ENCODE measurements around the gene NME3. TPM values are rescaled to one million over a fixed set of nuclear protein-coding genes. Genes with fewer than 3 reads are reported as not detected.
A peak's percentile ranks its signal among the peaks of the same experiment; 100 is the strongest.
"Not testable (repeated sequence)": the region's sequence is repeated elsewhere in the genome, so short reads cannot be mapped to it uniquely, and the experiment has no call there.

NME3 gene
- total and polyA plus RNA-seq, 3 experiments from 2014 or later: 33.5 to 71.4 (median 36.5) TPM

- no peaks in the 10 kb centered on the region for H3K27me3 ChIP-seq (ENCODE audit: insufficient read depth, low read length, poor library complexity, severe bottlenecking)
- H3K4me1 ChIP-seq (ENCODE audit: insufficient read depth, low read length): no peaks in the 10 kb centered on the region
- H3K4me1 Mint-ChIP-seq: peaks cover 0 to 4% (median 0%) of the 10 kb centered on the region in 3 donors
- no peak overlapping the region for H3K27ac ChIP-seq (ENCODE audit: low read depth, low read length)
- H3K4me3 ChIP-seq (ENCODE audit: low read length): no peak overlapping the region
- no peaks in the 10 kb centered on the region for H3K9me3 ChIP-seq (ENCODE audit: low read length)
- ChIA-PET CTCF (no interaction called here), POLR2A (no interaction called here)
- H3K4me3 Mint-ChIP-seq: no peak overlapping the region
- no peaks in the 10 kb centered on the region for H3K9me3 Mint-ChIP-seq
- peaks cover 0 to 37% (median 3%) of the 10 kb centered on the region in 3 donors for H3K36me3 Mint-ChIP-seq
- no peak for DNase-seq
- no peaks in the 10 kb centered on the region for H3K27me3 Mint-ChIP-seq
- H3K27ac Mint-ChIP-seq: peak overlapping the region in 1 of 8 donors; percentile 28
- H3K36me3 ChIP-seq (ENCODE audit: insufficient read depth, low read length): peaks cover 7% of the 10 kb centered on the region
These were observed 37.2 kb downstream of the NME3 start for GRCh38 chr16:1734123-1734522.

DNA sequence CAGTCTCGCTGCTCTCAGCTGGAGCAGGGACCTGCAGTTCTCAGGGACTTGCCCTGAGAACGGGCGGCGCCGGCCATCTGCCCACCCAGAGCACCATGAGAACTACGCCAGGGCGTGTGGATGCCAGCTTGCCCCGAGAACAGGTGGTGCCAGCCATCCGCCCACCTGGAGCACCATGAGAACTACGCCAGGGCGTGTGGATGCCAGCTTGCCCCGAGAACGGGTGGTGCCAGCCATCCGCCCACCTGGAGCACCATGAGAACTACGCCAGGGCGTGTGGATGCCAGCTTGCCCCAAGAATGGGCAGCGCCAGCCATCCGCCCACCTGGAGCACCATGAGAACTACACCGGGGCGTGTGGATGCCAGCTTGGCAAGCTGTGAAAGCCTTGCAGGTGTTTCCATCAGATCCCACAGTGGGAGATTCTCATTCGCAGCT is 38.8 kb downstream of the NME3 start:
- ChIA-PET CTCF (interaction anchor here (1.5 kb wide), 1 partner anchor 9 kb away, joined by 5 read pairs; no protein-coding TSS in a partner anchor), POLR2A (interaction anchor here (0.5 kb wide), 1 partner anchor 220 kb away, joined by 3 read pairs; no protein-coding TSS in a partner anchor)
- peaks cover 0 to 52% (median 6%) of the 10 kb centered on the region in 3 donors for H3K36me3 Mint-ChIP-seq
- not testable (repeated sequence) for H3K9me3 Mint-ChIP-seq; H3K9me3 ChIP-seq (ENCODE audit: low read length); H3K4me3 Mint-ChIP-seq; H3K27me3 Mint-ChIP-seq; H3K4me1 ChIP-seq (ENCODE audit: insufficient read depth, low read length); H3K36me3 ChIP-seq (ENCODE audit: insufficient read depth, low read length); H3K27ac Mint-ChIP-seq; DNase-seq; H3K4me3 ChIP-seq (ENCODE audit: low read length); H3K27ac ChIP-seq (ENCODE audit: low read depth, low read length); H3K4me1 Mint-ChIP-seq; H3K27me3 ChIP-seq (ENCODE audit: insufficient read depth, low read length, poor library complexity, severe bottlenecking)

- Histone ChIP-seq H3K36me3 (ENCODE audit: insufficient read depth, low read length) (peaks cover 7% of the 10 kb centered on the region), H3K9me3 (ENCODE audit: low read length) (no peaks in the 10 kb centered on the region), H3K4me3 (ENCODE audit: low read length) (no peak overlapping the region), H3K27ac (ENCODE audit: low read depth, low read length) (no peak overlapping the region), H3K27me3 (ENCODE audit: insufficient read depth, low read length, poor library complexity, severe bottlenecking) (no peaks in the 10 kb centered on the region), H3K4me1 (ENCODE audit: insufficient read depth, low read length) (no peaks in the 10 kb centered on the region)
- H3K36me3 Mint-ChIP-seq: peaks cover 4 to 57% (median 9%) of the 10 kb centered on the region in 3 donors
- POLR2A ChIA-PET: interaction anchor here (0.5 kb wide), 1 partner anchor 220 kb away, joined by 3 read pairs; no protein-coding TSS in a partner anchor
- no peak overlapping the region for H3K4me3 Mint-ChIP-seq
- DNase-seq: no peak
- CTCF ChIA-PET: interaction anchor here (1.5 kb wide), 1 partner anchor 8 kb away, joined by 5 read pairs; no protein-coding TSS in a partner anchor
- no peaks in the 10 kb centered on the region for H3K9me3 Mint-ChIP-seq
- H3K4me1 Mint-ChIP-seq: peaks cover 5 to 7% (median 6%) of the 10 kb centered on the region in 3 donors
- H3K27ac Mint-ChIP-seq: peak overlapping the region in 1 of 8 donors; percentile 65
- H3K27me3 Mint-ChIP-seq: no peaks in the 10 kb centered on the region
These were observed 39.3 kb downstream of the NME3 start for GRCh38 chr16:1732071-1732470.

DNA sequence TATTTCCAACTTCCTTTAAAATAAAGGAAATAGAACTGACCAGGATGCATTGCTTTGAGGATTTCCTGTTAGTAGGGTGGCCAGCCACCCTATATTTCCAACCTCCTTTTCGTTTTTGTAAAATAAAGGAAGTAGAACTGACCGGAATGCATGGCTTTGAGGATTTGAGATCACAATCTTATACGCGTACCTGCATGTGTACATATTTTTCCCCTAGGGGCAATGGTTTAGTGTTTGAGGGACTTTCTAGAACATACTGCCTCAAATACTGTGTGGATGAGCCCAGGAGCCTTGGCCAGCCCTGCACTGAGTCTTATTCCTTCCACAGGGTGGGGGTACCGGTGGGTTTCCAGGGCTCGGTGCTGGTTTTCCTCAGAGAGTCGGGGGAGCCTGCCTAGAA is 39.7 kb downstream of the NME3 start:
- no peaks in the 10 kb centered on the region for H3K9me3 ChIP-seq (ENCODE audit: low read length)
- Mint-ChIP-seq H3K27me3 (no peaks in the 10 kb centered on the region), H3K27ac (no peak overlapping the region), H3K4me3 (no peak overlapping the region), H3K36me3 (peaks cover 7 to 61% (median 12%) of the 10 kb centered on the region in 3 donors), H3K9me3 (no peaks in the 10 kb centered on the region), H3K4me1 (peaks cover 9 to 11% (median 9%) of the 10 kb centered on the region in 3 donors)
- H3K27ac ChIP-seq (ENCODE audit: low read depth, low read length): no peak overlapping the region
- no peaks in the 10 kb centered on the region for H3K27me3 ChIP-seq (ENCODE audit: insufficient read depth, low read length, poor library complexity, severe bottlenecking)
- H3K4me1 ChIP-seq (ENCODE audit: insufficient read depth, low read length): no peaks in the 10 kb centered on the region
- peaks cover 7% of the 10 kb centered on the region for H3K36me3 ChIP-seq (ENCODE audit: insufficient read depth, low read length)
- no peak overlapping the region for H3K4me3 ChIP-seq (ENCODE audit: low read length)
- POLR2A ChIA-PET: no interaction called here
- CTCF ChIA-PET: interaction anchor here (1.5 kb wide), 1 partner anchor 8 kb away, joined by 5 read pairs; no protein-coding TSS in a partner anchor
- DNase-seq: no peak

- no peak for DNase-seq
- peaks cover 9 to 11% (median 9%) of the 10 kb centered on the region in 3 donors for H3K4me1 Mint-ChIP-seq
- POLR2A ChIA-PET: no interaction called here
- H3K4me1 ChIP-seq (ENCODE audit: insufficient read depth, low read length): no peaks in the 10 kb centered on the region
- H3K4me3 ChIP-seq (ENCODE audit: low read length): no peak overlapping the region
- peaks cover 7 to 65% (median 12%) of the 10 kb centered on the region in 3 donors for H3K36me3 Mint-ChIP-seq
- peaks cover 10% of the 10 kb centered on the region for H3K36me3 ChIP-seq (ENCODE audit: insufficient read depth, low read length)
- no peaks in the 10 kb centered on the region for H3K27me3 Mint-ChIP-seq
- no peaks in the 10 kb centered on the region for H3K9me3 Mint-ChIP-seq
- no peak overlapping the region for H3K27ac ChIP-seq (ENCODE audit: low read depth, low read length)
- CTCF ChIA-PET: no interaction called here
- H3K9me3 ChIP-seq (ENCODE audit: low read length): no peaks in the 10 kb centered on the region
- no peak overlapping the region for H3K27ac Mint-ChIP-seq
- H3K4me3 Mint-ChIP-seq: no peak overlapping the region
- no peaks in the 10 kb centered on the region for H3K27me3 ChIP-seq (ENCODE audit: insufficient read depth, low read length, poor library complexity, severe bottlenecking)
These were observed 40.3 kb downstream of the NME3 start for GRCh38 chr16:1731073-1731472.

GRCh38 chr16:1729445-1729844 is 41.9 kb downstream of the NME3 start:
- ChIA-PET CTCF (no interaction called here), POLR2A (no interaction called here)
- peaks cover 8% of the 10 kb centered on the region for H3K36me3 ChIP-seq (ENCODE audit: insufficient read depth, low read length)
- H3K4me3 ChIP-seq (ENCODE audit: low read length): no peak overlapping the region
- Mint-ChIP-seq H3K4me3 (peak overlapping the region in 1 of 7 donors; percentile 36), H3K27me3 (no peaks in the 10 kb centered on the region), H3K27ac (no peak overlapping the region), H3K9me3 (no peaks in the 10 kb centered on the region), H3K4me1 (peaks cover 8 to 9% (median 9%) of the 10 kb centered on the region in 3 donors), H3K36me3 (peaks cover 7 to 70% (median 10%) of the 10 kb centered on the region in 3 donors)
- H3K9me3 ChIP-seq (ENCODE audit: low read length): no peaks in the 10 kb centered on the region
- H3K27me3 ChIP-seq (ENCODE audit: insufficient read depth, low read length, poor library complexity, severe bottlenecking): no peaks in the 10 kb centered on the region
- no peak overlapping the region for H3K27ac ChIP-seq (ENCODE audit: low read depth, low read length)
- H3K4me1 ChIP-seq (ENCODE audit: insufficient read depth, low read length): no peaks in the 10 kb centered on the region
- DNase-seq: no peak

DNA sequence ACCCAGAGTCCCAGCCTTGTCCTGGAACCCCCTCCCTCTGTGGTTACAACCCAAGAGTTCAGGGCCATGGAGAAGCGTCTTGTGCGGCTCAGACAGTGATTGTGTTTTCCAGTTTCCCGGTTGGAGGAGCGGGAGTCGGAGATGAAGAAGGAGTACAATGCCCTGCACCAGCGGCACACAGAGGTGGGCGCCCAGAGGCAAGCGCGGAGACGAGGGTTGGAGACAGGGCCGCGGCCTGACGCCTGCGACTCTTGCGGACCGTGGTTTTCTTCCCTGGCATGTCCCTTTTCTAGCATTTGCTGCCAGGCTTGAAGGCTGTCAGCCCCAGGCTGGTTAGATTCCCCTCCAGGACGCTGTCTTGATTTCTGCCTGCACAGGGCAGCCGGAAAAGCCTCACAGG is 42.3 kb downstream of the NME3 start:
- no peaks in the 10 kb centered on the region for H3K9me3 ChIP-seq (ENCODE audit: low read length)
- H3K27ac ChIP-seq (ENCODE audit: low read depth, low read length): no peak overlapping the region
- H3K4me3 ChIP-seq (ENCODE audit: low read length): no peak overlapping the region
- ChIA-PET POLR2A (interaction anchor here (0.6 kb wide), 1 partner anchor 12 kb away, joined by 5 read pairs; no protein-coding TSS in a partner anchor), CTCF (no interaction called here)
- Mint-ChIP-seq H3K27me3 (no peaks in the 10 kb centered on the region), H3K36me3 (peaks cover 7 to 70% (median 10%) of the 10 kb centered on the region in 3 donors), H3K4me1 (peaks cover 7 to 9% (median 9%) of the 10 kb centered on the region in 3 donors), H3K4me3 (no peak overlapping the region), H3K27ac (peak overlapping the region in 1 of 8 donors; percentile 78), H3K9me3 (no peaks in the 10 kb centered on the region)
- DNase-seq: no peak
- H3K4me1 ChIP-seq (ENCODE audit: insufficient read depth, low read length): no peaks in the 10 kb centered on the region
- peaks cover 8% of the 10 kb centered on the region for H3K36me3 ChIP-seq (ENCODE audit: insufficient read depth, low read length)
- H3K27me3 ChIP-seq (ENCODE audit: insufficient read depth, low read length, poor library complexity, severe bottlenecking): no peaks in the 10 kb centered on the region

DNA sequence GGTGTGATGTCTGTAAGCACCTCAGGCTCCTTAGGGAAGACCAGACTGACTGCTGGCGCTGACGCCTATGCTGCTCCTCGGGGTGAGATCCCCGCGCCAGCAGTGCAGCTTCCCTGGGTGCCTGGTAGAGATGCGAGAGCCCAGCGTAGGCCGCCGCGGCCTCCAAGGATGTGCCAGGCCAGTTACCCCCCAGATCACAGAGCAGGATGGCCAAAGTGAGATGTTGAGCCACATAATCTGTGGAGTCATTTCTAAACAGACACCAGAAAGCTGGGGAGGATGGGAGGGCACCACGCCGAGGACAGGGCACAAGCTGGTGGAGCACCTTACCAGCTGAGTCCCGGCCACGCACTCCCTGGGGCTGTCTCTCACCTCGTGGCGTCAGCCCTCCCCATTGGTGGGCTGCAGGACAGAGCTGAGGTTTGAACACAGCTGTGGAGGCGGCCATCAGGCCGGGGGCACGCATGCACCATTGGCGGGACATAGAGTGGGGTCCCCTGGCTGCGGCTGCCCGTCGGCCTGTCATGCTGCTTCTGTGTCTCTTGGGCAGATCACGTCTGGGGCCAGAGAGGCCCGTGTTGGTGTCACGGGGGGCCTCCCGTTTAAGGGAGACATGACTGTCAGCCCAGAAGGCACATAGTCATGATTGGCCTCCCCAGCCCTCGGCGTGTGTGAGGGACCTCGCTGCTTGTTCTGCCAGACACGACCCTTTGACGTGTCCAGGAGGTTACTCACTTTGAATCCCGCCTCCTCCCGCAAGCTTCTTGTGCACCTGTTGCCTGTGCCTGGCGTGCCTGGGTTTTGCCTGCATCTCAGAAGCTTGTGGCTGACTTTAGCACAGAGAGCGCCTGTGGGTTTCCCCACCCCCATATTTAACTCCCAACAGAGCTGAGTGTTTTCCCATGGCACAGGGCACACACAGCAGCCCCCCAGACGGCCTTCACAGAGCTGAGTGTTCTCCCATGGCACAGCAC is 43.4 kb downstream of the NME3 start:
- Mint-ChIP-seq H3K9me3 (no peaks in the 10 kb centered on the region), H3K27ac (peak overlapping the region in 2 of 8 donors; percentile 27 to 81), H3K4me3 (no peak overlapping the region), H3K36me3 (peaks cover 7 to 64% (median 10%) of the 10 kb centered on the region in 3 donors), H3K27me3 (no peaks in the 10 kb centered on the region), H3K4me1 (peaks cover 15 to 17% (median 15%) of the 10 kb centered on the region in 3 donors)
- Histone ChIP-seq H3K4me1 (ENCODE audit: insufficient read depth, low read length) (peaks cover 10% of the 10 kb centered on the region), H3K27me3 (ENCODE audit: insufficient read depth, low read length, poor library complexity, severe bottlenecking) (no peaks in the 10 kb centered on the region), H3K9me3 (ENCODE audit: low read length) (no peaks in the 10 kb centered on the region), H3K4me3 (ENCODE audit: low read length) (no peak overlapping the region), H3K27ac (ENCODE audit: low read depth, low read length) (no peak overlapping the region), H3K36me3 (ENCODE audit: insufficient read depth, low read length) (peaks cover 8% of the 10 kb centered on the region)
- DNase-seq: no peak
- CTCF ChIA-PET: interaction anchor here (1.0 kb wide), 1 partner anchor 22 kb away, joined by 3 read pairs; the partner anchor contains the start of gene MAPK8IP3
- POLR2A ChIA-PET: interaction anchor here (0.6 kb wide), 1 partner anchor 10 kb away, joined by 5 read pairs; no protein-coding TSS in a partner anchor
